B cell (primary cell): ENCODE data around the gene OR2AT4.

Source experiments
- EZH2 ChIP-seq: IDR thresholded peaks from 2 replicates; pipeline ENCODE4 v1.6.1; 2012; ENCODE audit warnings: borderline replicate concordance, low read depth, mild to moderate bottlenecking, moderate library complexity, low read length; ENCODE audit not compliant: insufficient read depth, poor library complexity, severe bottlenecking
- TF ChIP-seq, protein P1 (sequence below): fragments of 200-600 bp; IDR thresholded peaks from one replicate; pipeline ENCODE4 v1.8.0; 2022; ENCODE audit warnings: antibody characterized with exemption, mild to moderate bottlenecking

- TF ChIP-seq, protein P1, sequence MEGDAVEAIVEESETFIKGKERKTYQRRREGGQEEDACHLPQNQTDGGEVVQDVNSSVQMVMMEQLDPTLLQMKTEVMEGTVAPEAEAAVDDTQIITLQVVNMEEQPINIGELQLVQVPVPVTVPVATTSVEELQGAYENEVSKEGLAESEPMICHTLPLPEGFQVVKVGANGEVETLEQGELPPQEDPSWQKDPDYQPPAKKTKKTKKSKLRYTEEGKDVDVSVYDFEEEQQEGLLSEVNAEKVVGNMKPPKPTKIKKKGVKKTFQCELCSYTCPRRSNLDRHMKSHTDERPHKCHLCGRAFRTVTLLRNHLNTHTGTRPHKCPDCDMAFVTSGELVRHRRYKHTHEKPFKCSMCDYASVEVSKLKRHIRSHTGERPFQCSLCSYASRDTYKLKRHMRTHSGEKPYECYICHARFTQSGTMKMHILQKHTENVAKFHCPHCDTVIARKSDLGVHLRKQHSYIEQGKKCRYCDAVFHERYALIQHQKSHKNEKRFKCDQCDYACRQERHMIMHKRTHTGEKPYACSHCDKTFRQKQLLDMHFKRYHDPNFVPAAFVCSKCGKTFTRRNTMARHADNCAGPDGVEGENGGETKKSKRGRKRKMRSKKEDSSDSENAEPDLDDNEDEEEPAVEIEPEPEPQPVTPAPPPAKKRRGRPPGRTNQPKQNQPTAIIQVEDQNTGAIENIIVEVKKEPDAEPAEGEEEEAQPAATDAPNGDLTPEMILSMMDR = no peak
- no peak for TF ChIP-seq EZH2
Observed at GRCh38 chr11:75069473-75069872, 27.2 kb downstream of the OR2AT4 start.
